Ovary (tissue), 3 donors: ENCODE measurements around the gene DAPK3.

Experiments
- CTCF ChIP-seq, 3 donors: fragments of 450-650 bp in 2 of 3; fragments of 200-600 bp in 1 of 3; IDR thresholded peaks; one replicate each; pipeline versions ENCODE4 v1.5.1 to v1.8.0; 2016 to 2022; ENCODE audit warnings: antibody characterized with exemption in 3 of 3, mild to moderate bottlenecking in 1 of 3
- EP300 ChIP-seq: sonication (generic); formaldehyde crosslinking; IDR thresholded peaks from one replicate; pipeline ENCODE4 v1.6.1; 2017; ENCODE audit warnings: antibody characterized with exemption
- POLR2A ChIP-seq: fragments of 450-650 bp; IDR thresholded peaks from one replicate; pipeline ENCODE4 v1.6.1; 2017; ENCODE audit warnings: antibody characterized with exemption, mild to moderate bottlenecking, moderate library complexity
- donor health status: DM: no; HTN: no; CAD: no.

GRCh38 chr19:3945838-3946237 is 25.1 kb downstream of the DAPK3 start:
- TF ChIP-seq CTCF (IDR thresholded peaks at IDR 0.05): no peak
- TF ChIP-seq POLR2A: no peak
- TF ChIP-seq EP300: no peak
